HG03571 (cell line): Measurements from ENCODE around the gene SMIM12.

ENCODE experiments used
- ATAC-seq: cut with Tn5 transposase; IDR thresholded peaks from one replicate; pipeline ENCODE4 v1.9.1; 2021; ENCODE audit not compliant: unreplicated experiment

SMIM12 gene

GRCh38 chr1:34808051-34808810 lies 51.3 kb downstream of the SMIM12 start:
- ATAC-seq, result no peak

- no peak for ATAC-seq
Measured at GRCh38 chr1:34806396-34806795, 53.2 kb downstream of the SMIM12 start.

DNA sequence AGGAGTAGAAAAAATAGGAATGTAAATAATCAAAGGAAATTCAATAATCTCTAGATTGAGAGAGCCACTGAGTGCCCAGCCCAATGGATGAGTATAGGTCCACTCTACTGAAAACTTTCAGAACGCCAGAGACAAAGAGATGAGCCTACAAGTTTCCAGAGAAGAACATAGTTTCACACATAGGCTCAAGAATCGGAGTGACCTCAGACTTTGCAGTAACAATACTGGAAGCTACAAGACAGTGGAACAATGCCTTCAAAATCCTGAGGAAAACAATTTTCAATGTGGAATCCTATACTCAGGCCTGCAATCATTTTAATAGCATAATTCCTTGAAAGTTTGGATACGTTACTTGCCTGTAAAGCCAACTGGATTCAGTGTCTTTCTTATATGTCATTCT lies 55.8 kb downstream of the SMIM12 start:
- ATAC-seq, result no peak
